PC-3 (cell line): ENCODE data around the gene LGR4. TPM values are rescaled to one million over a fixed set of nuclear protein-coding genes. Genes with fewer than 3 reads are reported as not detected.
A peak's percentile ranks its signal among the peaks of the same experiment; 100 is the strongest.

Experiments
- ATAC-seq: fragments of 200-7000 bp; cut with Tn5 transposase; 2 replicates; pipeline ENCODE4 v1.9.1; 2020; ENCODE audit warnings: mild to moderate bottlenecking, moderate library complexity
- BruUV-seq: library from RNA; stranded (reverse); fragments of 400-500 nt; replicated peaks from 2 replicates; lab custom pipeline; 2021; lab: Mats Ljungman, UMichigan
- CTCF ChIA-PET: fragments of 300-600 bp; sonication (Branson Sonifier 250); formaldehyde crosslinking; loops from one replicate; lab custom pipeline; 2022; ENCODE audit warnings: antibody characterized with exemption; lab: Charles Lee
- POLR2A ChIA-PET: fragments of 300-600 bp; sonication (Branson Sonifier 250); formaldehyde crosslinking; loops from one replicate; lab custom pipeline; 2022; ENCODE audit warnings: antibody characterized with exemption; ENCODE audit not compliant: unreplicated experiment; lab: Charles Lee
- DNase-seq: peaks from one replicate; pipeline ENCODE4 v3.0.0-alpha.2; 2015
- H2AFZ ChIP-seq: fragments of 300-600 bp; sonication (generic); 2 replicates; pipeline ENCODE4 v1.6.0; 2016; ENCODE audit warnings: antibody characterized with exemption, low read length
- H3F3A ChIP-seq: fragments of 300-600 bp; sonication (generic); one replicate; pipeline ENCODE4 v1.6.0; 2017; ENCODE audit warnings: antibody characterized with exemption, low read length, control low read depth, mild to moderate bottlenecking; ENCODE audit not compliant: unreplicated experiment
- H3K27ac ChIP-seq: fragments of 300-600 bp; sonication (generic); 2 replicates; pipeline ENCODE4 v1.5.1; 2016; ENCODE audit warnings: mild to moderate bottlenecking, low read length
- H3K27me3 ChIP-seq: fragments of 300-600 bp; sonication (generic); 2 replicates; pipeline ENCODE4 v1.6.1; 2016; ENCODE audit warnings: low read length, mixed read lengths
- H3K36me3 ChIP-seq: fragments of 300-600 bp; sonication (generic); 2 replicates; pipeline ENCODE4 v1.6.1; 2016; ENCODE audit warnings: low read depth, mixed run types, low read length, mixed read lengths
- H3K4me1 ChIP-seq: fragments of 300-600 bp; sonication (generic); 2 replicates; pipeline ENCODE4 v1.5.1; 2016; ENCODE audit warnings: low read length; ENCODE audit not compliant: insufficient read depth
- H3K4me2 ChIP-seq: fragments of 300-600 bp; sonication (generic); 2 replicates; pipeline ENCODE4 v1.6.0; 2016; ENCODE audit warnings: low read length
- H3K4me3 ChIP-seq: fragments of 300-600 bp; sonication (generic); 2 replicates; pipeline ENCODE4 v1.5.1; 2016; ENCODE audit warnings: mild to moderate bottlenecking, low read length, mixed read lengths
- H3K79me2 ChIP-seq: fragments of 300-600 bp; sonication (generic); 2 replicates; pipeline ENCODE4 v1.6.1; 2017; ENCODE audit warnings: low read length, mixed read lengths
- H3K9ac ChIP-seq: fragments of 300-600 bp; sonication (generic); 2 replicates; pipeline ENCODE4 v1.6.0; 2016; ENCODE audit warnings: mild to moderate bottlenecking, low read length
- H3K9me2 ChIP-seq: fragments of 300-600 bp; sonication (generic); replicated peaks from 2 replicates; pipeline ENCODE4 v1.6.1; 2016; ENCODE audit warnings: mixed run types, low read length, mixed read lengths
- H3K9me3 ChIP-seq: fragments of 300-600 bp; sonication (generic); 2 replicates; pipeline ENCODE4 v1.6.1; 2016; ENCODE audit warnings: low read length, mixed read lengths
- H4K20me1 ChIP-seq: fragments of 300-600 bp; sonication (generic); 2 replicates; pipeline ENCODE4 v1.6.1; 2016; ENCODE audit warnings: low read length, mixed read lengths
- EZH2 ChIP-seq: fragments of 300-600 bp; sonication (generic); IDR thresholded peaks from one replicate; pipeline ENCODE4 v1.6.1; 2017; ENCODE audit warnings: antibody characterized with exemption, mild to moderate bottlenecking, low read length; ENCODE audit not compliant: unreplicated experiment
- EZH2phosphoT487 ChIP-seq: fragments of 300-600 bp; sonication (generic); IDR thresholded peaks from 2 replicates; pipeline ENCODE4 v1.6.1; 2018; ENCODE audit warnings: mild to moderate bottlenecking, antibody characterized with exemption, low read length, borderline replicate concordance
- intact Hi-C: fragments of 100-400 bp; cut with micrococcal nuclease; formaldehyde crosslinking; loops from 2 replicates; pipeline ENCODE4 v1.9.0; 2023
- total RNA-seq: library from RNA; depleted of rRNA; stranded (reverse); fragments of >200 nt; gene quantifications from 2 replicates; pipeline ENCODE4 v1.2.3, GENCODE V29; 2014
- TF ChIP-seq, protein P1 (sequence below): fragments of 300-600 bp; sonication (generic); conservative IDR thresholded peaks from 2 replicates; pipeline ENCODE4 v1.5.1; 2017; ENCODE audit warnings: antibody characterized with exemption, low read depth, mild to moderate bottlenecking, low read length

Gene LGR4
- total RNA-seq, 1 experiment from 2014 or later, result 13.5 TPM

DNA sequence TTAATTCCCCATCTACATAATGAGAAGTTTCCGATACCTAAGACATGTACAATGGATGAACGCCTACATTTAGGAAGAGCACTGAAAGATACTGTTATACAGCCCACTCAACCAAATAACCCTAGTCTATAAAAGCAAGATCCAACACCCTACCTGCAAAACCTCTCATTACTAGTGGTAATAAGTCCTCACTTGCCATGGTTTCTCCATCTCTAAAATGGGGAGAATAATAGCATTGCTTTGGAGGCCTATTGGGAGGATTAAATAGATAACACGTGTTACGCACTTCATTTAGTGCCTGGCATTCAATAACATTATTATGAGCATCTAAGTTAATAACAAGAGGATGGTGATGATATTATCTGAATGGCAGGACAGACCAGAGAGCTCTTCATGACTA is 16.9 kb downstream of the LGR4 start:
- no peak overlapping the region for H3K9ac ChIP-seq
- no peaks in the 10 kb centered on the region for H3K36me3 ChIP-seq
- no peak for ATAC-seq
- POLR2A ChIA-PET, result no interaction called here
- H3K9me3 ChIP-seq, result no peaks in the 10 kb centered on the region
- no peak overlapping the region; the same call in 1 of the 2 replicates for H3K4me3 ChIP-seq
- H2AFZ ChIP-seq, result no peak overlapping the region
- H3K4me2 ChIP-seq, result peak overlapping the region; percentile 79
- DNase-seq, result no peak
- no peaks in the 10 kb centered on the region for H3K9me2 ChIP-seq
- CTCF ChIA-PET, result no interaction called here
- H3K4me1 ChIP-seq, result peaks cover 47% of the 10 kb centered on the region
- peak overlapping the region; percentile 69 for H3K27ac ChIP-seq
- peaks cover 81% of the 10 kb centered on the region for H3K79me2 ChIP-seq
- no peaks in the 10 kb centered on the region for H4K20me1 ChIP-seq
- no TSS peak for BruUV-seq
- H3F3A ChIP-seq, result peaks cover 6% of the 10 kb centered on the region
- no peaks in the 10 kb centered on the region for H3K27me3 ChIP-seq
- intact Hi-C loops, result loop anchor here (1.0 kb wide), 1 partner anchor 9 kb away; no protein-coding TSS in a partner anchor
- TF ChIP-seq, protein P1, sequence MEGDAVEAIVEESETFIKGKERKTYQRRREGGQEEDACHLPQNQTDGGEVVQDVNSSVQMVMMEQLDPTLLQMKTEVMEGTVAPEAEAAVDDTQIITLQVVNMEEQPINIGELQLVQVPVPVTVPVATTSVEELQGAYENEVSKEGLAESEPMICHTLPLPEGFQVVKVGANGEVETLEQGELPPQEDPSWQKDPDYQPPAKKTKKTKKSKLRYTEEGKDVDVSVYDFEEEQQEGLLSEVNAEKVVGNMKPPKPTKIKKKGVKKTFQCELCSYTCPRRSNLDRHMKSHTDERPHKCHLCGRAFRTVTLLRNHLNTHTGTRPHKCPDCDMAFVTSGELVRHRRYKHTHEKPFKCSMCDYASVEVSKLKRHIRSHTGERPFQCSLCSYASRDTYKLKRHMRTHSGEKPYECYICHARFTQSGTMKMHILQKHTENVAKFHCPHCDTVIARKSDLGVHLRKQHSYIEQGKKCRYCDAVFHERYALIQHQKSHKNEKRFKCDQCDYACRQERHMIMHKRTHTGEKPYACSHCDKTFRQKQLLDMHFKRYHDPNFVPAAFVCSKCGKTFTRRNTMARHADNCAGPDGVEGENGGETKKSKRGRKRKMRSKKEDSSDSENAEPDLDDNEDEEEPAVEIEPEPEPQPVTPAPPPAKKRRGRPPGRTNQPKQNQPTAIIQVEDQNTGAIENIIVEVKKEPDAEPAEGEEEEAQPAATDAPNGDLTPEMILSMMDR, result no peak
- TF ChIP-seq EZH2 (no peak), EZH2phosphoT487 (no peak)

DNA sequence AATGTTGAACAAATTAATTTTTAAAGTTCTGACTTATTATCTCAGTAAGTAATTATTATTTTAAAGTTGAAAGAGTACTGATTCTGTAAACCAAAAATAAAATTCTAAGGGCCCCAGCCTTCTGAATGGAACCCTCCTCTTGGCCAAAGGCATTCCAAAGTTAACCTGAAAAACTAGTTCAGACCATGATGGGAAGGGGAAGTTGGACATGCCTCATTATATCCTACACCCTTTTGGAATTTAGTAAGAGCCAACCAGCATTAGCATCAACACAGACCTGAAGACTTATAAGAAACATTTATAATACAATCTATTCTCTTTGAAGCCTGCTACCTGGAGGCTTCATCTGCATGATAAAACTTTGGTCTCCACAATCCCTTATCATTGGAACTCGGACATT is 18.9 kb downstream of the LGR4 start:
- BruUV-seq, result no TSS peak
- H3K4me2 ChIP-seq, result peak overlapping the region; percentile 2; the same call in 1 of the 2 replicates
- CTCF ChIA-PET, result no interaction called here
- POLR2A ChIA-PET, result no interaction called here
- H3K36me3 ChIP-seq, result no peaks in the 10 kb centered on the region
- H3K9me2 ChIP-seq, result no peaks in the 10 kb centered on the region
- H3F3A ChIP-seq, result peaks cover 6% of the 10 kb centered on the region
- DNase-seq (peak; percentile 45), ATAC-seq (no peak)
- no peaks in the 10 kb centered on the region for H3K27me3 ChIP-seq
- H4K20me1 ChIP-seq, result no peaks in the 10 kb centered on the region
- intact Hi-C loops, result no loop called here
- no peaks in the 10 kb centered on the region for H3K9me3 ChIP-seq
- TF ChIP-seq, protein P1, result no peak
- TF ChIP-seq EZH2phosphoT487 (no peak), EZH2 (no peak)
- peaks cover 47% of the 10 kb centered on the region for H3K4me1 ChIP-seq
- peaks cover 70% of the 10 kb centered on the region for H3K79me2 ChIP-seq
- no peak overlapping the region for H2AFZ ChIP-seq
- no peak overlapping the region for H3K4me3 ChIP-seq
- H3K27ac ChIP-seq, result no peak overlapping the region
- no peak overlapping the region for H3K9ac ChIP-seq

DNA sequence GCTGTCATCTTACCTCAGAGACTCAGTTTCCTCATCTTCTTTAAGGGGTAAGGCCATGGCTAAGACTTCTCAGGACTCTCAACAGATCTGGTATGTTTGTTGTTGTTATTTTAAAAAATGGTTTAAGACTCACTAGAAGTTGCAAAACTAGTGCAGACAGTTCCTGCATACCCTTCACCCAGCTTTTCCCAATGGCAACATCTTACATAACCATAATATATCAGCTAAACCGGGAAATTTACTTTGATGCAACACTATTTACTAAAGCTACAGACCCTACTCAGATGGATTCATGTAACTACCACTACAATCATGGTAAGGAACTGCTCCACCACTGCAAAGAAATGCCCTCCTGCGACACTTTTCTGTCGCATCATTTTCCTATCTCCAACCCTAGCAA is 20.4 kb downstream of the LGR4 start:
- Histone ChIP-seq H3K9me3 (no peaks in the 10 kb centered on the region), H3K9me2 (no peaks in the 10 kb centered on the region), H3K4me2 (no peak overlapping the region), H3K36me3 (no peaks in the 10 kb centered on the region), H3K4me1 (peaks cover 52% of the 10 kb centered on the region), H3K9ac (no peak overlapping the region), H2AFZ (no peak overlapping the region), H3K4me3 (no peak overlapping the region), H3K27me3 (no peaks in the 10 kb centered on the region), H3F3A (peaks cover 6% of the 10 kb centered on the region), H4K20me1 (no peaks in the 10 kb centered on the region), H3K79me2 (peaks cover 56% of the 10 kb centered on the region), H3K27ac (no peak overlapping the region)
- no peak for DNase-seq
- intact Hi-C loops, result no loop called here
- ChIA-PET POLR2A (no interaction called here), CTCF (no interaction called here)
- TF ChIP-seq EZH2 (no peak), EZH2phosphoT487 (no peak)
- TF ChIP-seq, protein P1, result no peak
- BruUV-seq, result no TSS peak
- no peak for ATAC-seq
